NCI-H1092 treated with DMSO at 0.1 percent for 48 hours (cell line): ENCODE results near the gene NELL2.
"Not testable (repeated sequence)": the region's sequence is repeated elsewhere in the genome, so short reads cannot be mapped to it uniquely, and the experiment has no call there.

ENCODE experiments used
- DNase-seq: peaks from one replicate; lab custom pipeline; 2025; lab: John Stamatoyannopoulos, UW

The NELL2 gene

GRCh38 chr12:44694017-44694416 is 182.1 kb downstream of the NELL2 start:
- no peak for DNase-seq

GRCh38 chr12:44689587-44689986 is 186.5 kb downstream of the NELL2 start:
- no peak for DNase-seq

GRCh38 chr12:44686821-44687432 is 189.2 kb downstream of the NELL2 start:
- not testable (repeated sequence) for DNase-seq

- DNase-seq, result no peak
These were observed 198.4 kb downstream of the NELL2 start for GRCh38 chr12:44677724-44678123.

- DNase-seq, result no peak
These were observed 201.2 kb downstream of the NELL2 start for GRCh38 chr12:44674875-44675274.

GRCh38 chr12:44673811-44674210 is 202.3 kb downstream of the NELL2 start:
- no peak for DNase-seq

- no peak for DNase-seq
These were observed 204.1 kb downstream of the NELL2 start for GRCh38 chr12:44672042-44672441.

GRCh38 chr12:44668443-44668842 is 207.7 kb downstream of the NELL2 start:
- DNase-seq, result no peak

- DNase-seq, result no peak
These were observed 208.7 kb downstream of the NELL2 start for GRCh38 chr12:44667461-44667860.

GRCh38 chr12:44663291-44663690 is 212.8 kb downstream of the NELL2 start:
- DNase-seq, result no peak

GRCh38 chr12:44655846-44656245 is 220.3 kb downstream of the NELL2 start:
- DNase-seq, result no peak

GRCh38 chr12:44654646-44655639 is 221.2 kb downstream of the NELL2 start:
- DNase-seq, result peak; percentile 74

GRCh38 chr12:44653861-44654527 is 222.1 kb downstream of the NELL2 start:
- no peak for DNase-seq

GRCh38 chr12:44649693-44650092 is 226.4 kb downstream of the NELL2 start:
- DNase-seq, result no peak

GRCh38 chr12:44647917-44648690 is 228.0 kb downstream of the NELL2 start:
- DNase-seq, result no peak

- DNase-seq, result no peak
These were observed 235.5 kb downstream of the NELL2 start for GRCh38 chr12:44640427-44641190.

GRCh38 chr12:44637875-44638274 is 238.2 kb downstream of the NELL2 start:
- no peak for DNase-seq

- no peak for DNase-seq
These were observed 247.9 kb downstream of the NELL2 start for GRCh38 chr12:44628180-44628579.

- peak; percentile 89 for DNase-seq
These were observed 248.5 kb downstream of the NELL2 start for GRCh38 chr12:44627387-44628166.

- peak; percentile 89 for DNase-seq
These were observed 249.2 kb downstream of the NELL2 start for GRCh38 chr12:44626883-44627282.
